CD4-positive, alpha-beta memory T cell (primary cell): Measurements from ENCODE around the gene SORL1. TPM values are rescaled to one million over a fixed set of nuclear protein-coding genes. Genes with fewer than 3 reads are reported as not detected.

ENCODE experiments used
- CTCF ChIA-PET: fragments of 350-600 bp; sonication (Branson Sonifier 250); formaldehyde crosslinking; loops from one replicate; lab custom pipeline; 2021; ENCODE audit warnings: inconsistent platforms; ENCODE audit not compliant: partially characterized antibody; lab: Charles Lee
- POLR2A ChIA-PET: fragments of 350-600 bp; sonication (Branson Sonifier 250); formaldehyde crosslinking; loops from one replicate; lab custom pipeline; 2021; ENCODE audit not compliant: partially characterized antibody; lab: Charles Lee
- DNase-seq, 5 donors: peaks; one replicate each; pipeline versions ENCODE4 v3.0.0 to v3.0.0-alpha.2; 2020 to 2022; ENCODE audit warnings: mixed read lengths in 1 of 5
- H3K27ac ChIP-seq: one replicate; pipeline ENCODE4 v1.7.0; 2013; ENCODE audit warnings: low read depth, low read length
- H3K27me3 ChIP-seq: 2 replicates; pipeline ENCODE4 v1.7.0; 2013; ENCODE audit warnings: mild to moderate bottlenecking, low read length, moderate library complexity; ENCODE audit not compliant: insufficient read depth
- H3K36me3 ChIP-seq: 2 replicates; pipeline ENCODE4 v1.7.0; 2013; ENCODE audit warnings: mild to moderate bottlenecking, low read length, moderate library complexity; ENCODE audit not compliant: insufficient read depth
- H3K4me1 ChIP-seq: 2 replicates; pipeline ENCODE4 v1.7.0; 2013; ENCODE audit warnings: mild to moderate bottlenecking, low read length, moderate library complexity; ENCODE audit not compliant: insufficient read depth
- H3K4me3 ChIP-seq, 2 donors: one replicate each; pipeline ENCODE4 v1.7.0; 2013; ENCODE audit warnings: low read length in 2 of 2, mild to moderate bottlenecking in 1 of 2
- H3K9me3 ChIP-seq, 2 donors: one replicate each; pipeline ENCODE4 v1.7.0; 2013; ENCODE audit warnings: low read length in 2 of 2, control low read depth in 1 of 2; ENCODE audit not compliant: control insufficient read depth in 1 of 2
- H3K27ac Mint-ChIP-seq, 7 donors: one replicate each; pipeline ENCODE4 v1.8.0; 2020 to 2021; ENCODE audit warnings: mixed read lengths in 7 of 7, mild to moderate bottlenecking in 6 of 7, inconsistent platforms in 3 of 7, moderate library complexity in 3 of 7
- H3K27me3 Mint-ChIP-seq, 2 donors: one replicate each; pipeline ENCODE4 v1.8.0; 2020 to 2021; ENCODE audit warnings: mixed read lengths in 2 of 2
- H3K36me3 Mint-ChIP-seq, 2 donors: one replicate each; pipeline ENCODE4 v1.8.0; 2020 to 2021; ENCODE audit warnings: mixed read lengths in 2 of 2, inconsistent platforms in 1 of 2, mild to moderate bottlenecking in 1 of 2
- H3K4me1 Mint-ChIP-seq, 4 donors: one replicate each; pipeline ENCODE4 v1.8.0; 2020 to 2021; ENCODE audit warnings: mixed read lengths in 4 of 4, mild to moderate bottlenecking in 1 of 4
- H3K4me3 Mint-ChIP-seq, 8 donors: one replicate each; pipeline ENCODE4 v1.8.0; 2020 to 2021; ENCODE audit warnings: mixed read lengths in 8 of 8, mild to moderate bottlenecking in 7 of 8, moderate library complexity in 6 of 8, inconsistent platforms in 3 of 8
- H3K9me3 Mint-ChIP-seq, 8 donors: one replicate each; pipeline ENCODE4 v1.8.0; 2020 to 2021; ENCODE audit warnings: mixed read lengths in 8 of 8, mild to moderate bottlenecking in 5 of 8, inconsistent platforms in 3 of 8, moderate library complexity in 1 of 8
- intact Hi-C: fragments of 100-400 bp; cut with micrococcal nuclease; formaldehyde crosslinking; loops from one replicate; pipeline ENCODE4 v1.15.1; 2023
- polyA plus RNA-seq, 2 donors: library from polyadenylated mRNA; unstranded; fragments of 300-500 nt; fragmentation: Illumina TruSeq; gene quantifications; one replicate each; pipeline ENCODE4 v1.2.3, GENCODE V29; 2021
- total RNA-seq, 2 experiments: library from RNA; stranded (reverse); gene quantifications; one replicate each; pipeline ENCODE4 v1.2.3, GENCODE V29; 2021

The SORL1 gene
- total and polyA plus RNA-seq, 4 experiments from 2014 or later, result 159 to 660 (median 446) TPM

GRCh38 chr11:121426476-121427399 lies 25.4 kb upstream of the SORL1 start:
- peak in 4 of 5 donors; percentile 17 to 49 (median 38) for DNase-seq
- no peaks in the 10 kb centered on the region for H3K27me3 Mint-ChIP-seq
- Histone ChIP-seq H3K36me3 (no peaks in the 10 kb centered on the region), H3K27me3 (no peaks in the 10 kb centered on the region), H3K4me1 (peaks cover 30% of the 10 kb centered on the region), H3K4me3 (peak overlapping the region in 1 of 2 donors; percentile 49), H3K9me3 (no peaks in the 10 kb centered on the region), H3K27ac (no peak overlapping the region)
- H3K9me3 Mint-ChIP-seq, result no peaks in the 10 kb centered on the region
- peak overlapping the region; percentile 70 to 85 (median 77) for H3K4me3 Mint-ChIP-seq
- intact Hi-C loops, result no loop called here
- H3K4me1 Mint-ChIP-seq, result peaks cover 34 to 58% (median 50%) of the 10 kb centered on the region in 4 donors
- CTCF ChIA-PET, result interaction anchor here (0.6 to 1.9 kb wide), 9 partner anchors 9 to 107 kb away, joined by 3 to 14 read pairs (median 3); no protein-coding TSS in a partner anchor
- POLR2A ChIA-PET, result interaction anchor here (0.6 to 6.2 kb wide), 15 partner anchors 8 to 105 kb away, joined by 3 to 81 read pairs (median 4); partner anchors contain the start of genes SORL1 and SORL1-AS1
- peaks cover 0 to 29% of the 10 kb centered on the region in 2 donors for H3K36me3 Mint-ChIP-seq
- peak overlapping the region in 6 of 7 donors; percentile 14 to 81 (median 70) for H3K27ac Mint-ChIP-seq

- Histone ChIP-seq H3K27ac (no peak overlapping the region), H3K4me3 (peak overlapping the region in 1 of 2 donors; percentile 49), H3K4me1 (peaks cover 24% of the 10 kb centered on the region), H3K36me3 (no peaks in the 10 kb centered on the region), H3K27me3 (no peaks in the 10 kb centered on the region), H3K9me3 (no peaks in the 10 kb centered on the region)
- no peak for DNase-seq
- H3K36me3 Mint-ChIP-seq, result peaks cover 0 to 31% of the 10 kb centered on the region in 2 donors
- no peaks in the 10 kb centered on the region for H3K27me3 Mint-ChIP-seq
- POLR2A ChIA-PET, result interaction anchor here (0.6 to 6.2 kb wide), 15 partner anchors 8 to 106 kb away, joined by 3 to 81 read pairs (median 4); partner anchors contain the start of genes SORL1 and SORL1-AS1
- intact Hi-C loops, result no loop called here
- peaks cover 31 to 52% (median 44%) of the 10 kb centered on the region in 4 donors for H3K4me1 Mint-ChIP-seq
- CTCF ChIA-PET, result interaction anchor here (0.6 to 1.9 kb wide), 9 partner anchors 8 to 113 kb away, joined by 3 to 14 read pairs (median 3); no protein-coding TSS in a partner anchor
- peak overlapping the region in 1 of 7 donors; percentile 62 for H3K27ac Mint-ChIP-seq
- peak overlapping the region; percentile 43 to 73 (median 64) for H3K4me3 Mint-ChIP-seq
- no peaks in the 10 kb centered on the region for H3K9me3 Mint-ChIP-seq
Observed at GRCh38 chr11:121427400-121427744, 24.7 kb upstream of the SORL1 start.

- H3K27me3 Mint-ChIP-seq, result no peaks in the 10 kb centered on the region
- Histone ChIP-seq H3K4me3 (no peak overlapping the region), H3K27me3 (no peaks in the 10 kb centered on the region), H3K27ac (no peak overlapping the region), H3K36me3 (no peaks in the 10 kb centered on the region), H3K4me1 (peaks cover 15% of the 10 kb centered on the region), H3K9me3 (no peaks in the 10 kb centered on the region)
- no peak overlapping the region for H3K4me3 Mint-ChIP-seq
- ChIA-PET CTCF (interaction anchor here (0.9 to 1.7 kb wide), 4 partner anchors 21 to 108 kb away, joined by 3 to 4 read pairs (median 4); partner anchors contain the start of gene SORL1-AS1), POLR2A (interaction anchor here (2.5 to 6.2 kb wide), 2 partner anchors 14 to 21 kb away, joined by 7 to 81 read pairs; partner anchors contain the start of genes SORL1 and SORL1-AS1)
- H3K9me3 Mint-ChIP-seq, result no peaks in the 10 kb centered on the region
- DNase-seq, result no peak
- H3K27ac Mint-ChIP-seq, result peak overlapping the region in 2 of 7 donors; percentile 11 to 22
- H3K36me3 Mint-ChIP-seq, result peaks cover 0 to 31% of the 10 kb centered on the region in 2 donors
- intact Hi-C loops, result no loop called here
- H3K4me1 Mint-ChIP-seq, result peaks cover 15 to 30% (median 23%) of the 10 kb centered on the region in 4 donors
Observed at GRCh38 chr11:121429556-121429955, 22.6 kb upstream of the SORL1 start.

DNA sequence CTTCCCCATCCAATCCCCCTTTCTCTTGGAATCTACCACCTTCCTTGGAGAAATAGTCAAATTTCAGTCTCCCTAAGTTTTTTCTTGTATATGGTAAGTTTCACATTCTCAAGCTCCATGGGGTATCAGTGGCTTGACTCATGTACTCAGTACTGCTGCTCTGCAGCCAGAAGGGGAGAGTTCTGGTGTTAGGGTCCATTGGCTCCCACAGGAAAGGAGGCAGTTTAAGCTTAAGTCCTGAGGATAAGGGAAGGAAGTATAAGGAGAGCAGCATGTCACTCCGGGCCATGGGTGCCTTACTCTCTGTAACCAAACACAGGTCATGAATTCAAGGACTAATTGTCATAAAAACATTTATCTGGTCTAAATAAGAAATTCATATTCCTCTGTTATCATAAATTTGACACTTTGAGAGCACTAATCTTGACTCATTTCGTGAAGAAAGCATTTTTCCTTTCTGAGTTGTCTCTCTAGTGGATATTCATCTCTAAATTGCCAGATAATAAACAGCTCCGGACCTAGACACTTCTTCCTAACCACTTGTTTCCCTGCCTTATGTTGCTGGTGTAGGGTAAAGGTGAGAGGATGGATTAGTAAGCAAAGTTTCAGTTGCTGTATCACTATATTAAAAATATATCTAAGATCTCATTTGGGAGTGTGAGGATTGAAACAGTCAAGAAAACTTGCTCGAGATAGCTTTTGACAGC lies 20.1 kb upstream of the SORL1 start:
- Mint-ChIP-seq H3K27me3 (no peaks in the 10 kb centered on the region), H3K4me1 (peaks cover 19 to 33% (median 29%) of the 10 kb centered on the region in 4 donors), H3K4me3 (no peak overlapping the region), H3K9me3 (no peaks in the 10 kb centered on the region), H3K36me3 (peaks cover 0 to 26% of the 10 kb centered on the region in 2 donors), H3K27ac (peak overlapping the region in 4 of 7 donors; percentile 5 to 39 (median 28))
- CTCF ChIA-PET, result interaction anchor here (1.4 to 2.0 kb wide), 2 partner anchors 11 to 18 kb away, joined by 3 to 9 read pairs; no protein-coding TSS in a partner anchor
- no peak for DNase-seq
- no peak overlapping the region for H3K27ac ChIP-seq
- no peaks in the 10 kb centered on the region for H3K27me3 ChIP-seq
- H3K4me1 ChIP-seq, result peaks cover 24% of the 10 kb centered on the region
- H3K36me3 ChIP-seq, result no peaks in the 10 kb centered on the region
- no peaks in the 10 kb centered on the region for H3K9me3 ChIP-seq
- POLR2A ChIA-PET, result interaction anchor here (1.0 to 7.2 kb wide), 3 partner anchors 12 to 75 kb away, joined by 3 to 67 read pairs (median 4); partner anchors contain the start of genes SORL1 and SORL1-AS1
- no peak overlapping the region for H3K4me3 ChIP-seq
- intact Hi-C loops, result no loop called here

- intact Hi-C loops, result no loop called here
- Mint-ChIP-seq H3K4me1 (peaks cover 18 to 45% (median 36%) of the 10 kb centered on the region in 4 donors), H3K27me3 (no peaks in the 10 kb centered on the region), H3K9me3 (no peaks in the 10 kb centered on the region), H3K4me3 (no peak overlapping the region), H3K27ac (peak overlapping the region in 3 of 7 donors; percentile 42 to 67 (median 51)), H3K36me3 (peaks cover 0 to 30% of the 10 kb centered on the region in 2 donors)
- H3K27ac ChIP-seq, result no peak overlapping the region
- no peaks in the 10 kb centered on the region for H3K27me3 ChIP-seq
- no peak overlapping the region for H3K4me3 ChIP-seq
- no peaks in the 10 kb centered on the region for H3K9me3 ChIP-seq
- peaks cover 21% of the 10 kb centered on the region for H3K4me1 ChIP-seq
- no peak for DNase-seq
- ChIA-PET POLR2A (interaction anchor here (1.5 to 7.2 kb wide), 3 partner anchors 12 to 16 kb away, joined by 4 to 67 read pairs (median 7); partner anchors contain the start of genes SORL1 and SORL1-AS1), CTCF (interaction anchor here (1.2 kb wide), 1 partner anchor 8 kb away, joined by 3 read pairs; no protein-coding TSS in a partner anchor)
- H3K36me3 ChIP-seq, result no peaks in the 10 kb centered on the region
Observed at GRCh38 chr11:121435132-121435531, 17.0 kb upstream of the SORL1 start.

GRCh38 chr11:121435551-121436511 lies 16.3 kb upstream of the SORL1 start:
- H3K27me3 ChIP-seq, result no peaks in the 10 kb centered on the region
- Mint-ChIP-seq H3K4me1 (peaks cover 18 to 50% (median 36%) of the 10 kb centered on the region in 4 donors), H3K27me3 (no peaks in the 10 kb centered on the region), H3K36me3 (peaks cover 0 to 33% of the 10 kb centered on the region in 2 donors), H3K27ac (peak overlapping the region in 4 of 7 donors; percentile 42 to 67 (median 57)), H3K4me3 (peak overlapping the region in 1 of 8 donors; percentile 41), H3K9me3 (no peaks in the 10 kb centered on the region)
- intact Hi-C loops, result no loop called here
- DNase-seq, result no peak
- H3K27ac ChIP-seq, result no peak overlapping the region
- CTCF ChIA-PET, result interaction anchor here (1.0 to 1.2 kb wide), 2 partner anchors 8 to 57 kb away, joined by 3 read pairs; no protein-coding TSS in a partner anchor
- POLR2A ChIA-PET, result interaction anchor here (0.9 to 7.2 kb wide), 4 partner anchors 11 to 18 kb away, joined by 3 to 67 read pairs (median 6); partner anchors contain the start of genes SORL1 and SORL1-AS1
- H3K4me3 ChIP-seq, result no peak overlapping the region
- no peaks in the 10 kb centered on the region for H3K9me3 ChIP-seq
- H3K36me3 ChIP-seq, result no peaks in the 10 kb centered on the region
- H3K4me1 ChIP-seq, result peaks cover 21% of the 10 kb centered on the region
